Activated CD4-positive, alpha-beta T cell treated with anti-CD3 and anti-CD28 coated beads for 36 hours (primary cell): ENCODE data around the gene COL13A1. TPM values are rescaled to one million over a fixed set of nuclear protein-coding genes. Genes with fewer than 3 reads are reported as not detected.

ENCODE experiments used
- ATAC-seq: fragments of 200-7000 bp; cut with Tn5 transposase; one replicate; pipeline ENCODE4 v1.10.0; 2021; ENCODE audit warnings: mild to moderate bottlenecking, moderate library complexity
- CTCF ChIA-PET: fragments of 350-600 bp; sonication (Branson Sonifier 250); formaldehyde crosslinking; loops from one replicate; lab custom pipeline; 2021; ENCODE audit warnings: antibody characterized with exemption; lab: Charles Lee
- POLR2A ChIA-PET: fragments of 350-600 bp; sonication (Branson Sonifier 250); formaldehyde crosslinking; loops from one replicate; lab custom pipeline; 2021; ENCODE audit warnings: antibody characterized with exemption, inconsistent platforms; lab: Charles Lee
- DNase-seq: peaks from one replicate; pipeline ENCODE4 v3.0.0-alpha.2; 2020
- H3K27ac Mint-ChIP-seq: one replicate; pipeline ENCODE4 v1.8.0; 2021; ENCODE audit warnings: mixed read lengths
- H3K27me3 Mint-ChIP-seq: one replicate; pipeline ENCODE4 v1.8.0; 2021; ENCODE audit warnings: mixed read lengths
- H3K36me3 Mint-ChIP-seq: one replicate; pipeline ENCODE4 v1.8.0; 2021; ENCODE audit warnings: low read depth, mixed read lengths
- H3K4me1 Mint-ChIP-seq: one replicate; pipeline ENCODE4 v1.8.0; 2021; ENCODE audit warnings: mixed read lengths
- H3K4me3 Mint-ChIP-seq: one replicate; pipeline ENCODE4 v1.8.0; 2021; ENCODE audit warnings: mild to moderate bottlenecking, moderate library complexity, mixed read lengths
- H3K9me3 Mint-ChIP-seq: one replicate; pipeline ENCODE4 v1.8.0; 2021; ENCODE audit warnings: low read depth, mixed read lengths
- intact Hi-C, 2 experiments: fragments of 100-400 bp; cut with DNase I in 1 of 2; cut with micrococcal nuclease in 1 of 2; formaldehyde crosslinking; loops; one replicate each; pipeline versions ENCODE4 v1.14.2 to v1.15.1; 2022 to 2024; cut with DNase I, micrococcal nuclease
- total RNA-seq, 2 experiments: library from RNA; stranded (reverse); gene quantifications; one replicate each; pipeline ENCODE4 v1.2.3, GENCODE V29; 2021

COL13A1 gene
- not detected for total RNA-seq

- Mint-ChIP-seq H3K36me3 (no peaks in the 10 kb centered on the region), H3K4me1 (peaks cover 8% of the 10 kb centered on the region), H3K4me3 (no peak within 1 kb of the TSS), H3K27me3 (peaks cover 43% of the 10 kb centered on the region), H3K27ac (no peak within 1 kb of the TSS), H3K9me3 (no peaks in the 10 kb centered on the region)
- peak; percentile 16 for DNase-seq
- intact Hi-C loops, result loop anchor here (1.0 to 10.0 kb wide), 3 partner anchors 157 to 287 kb away; no protein-coding TSS in a partner anchor
- POLR2A ChIA-PET, result no interaction called here
- no peak for ATAC-seq
- CTCF ChIA-PET, result interaction anchor here (0.5 to 0.9 kb wide), 4 partner anchors 12 to 1208 kb away, joined by 3 to 4 read pairs (median 3); no protein-coding TSS in a partner anchor
These were observed at the start of gene COL13A1 for GRCh38 chr10:69801434-69802315. Gene COL13A1 (plus strand): TSS chr10:69801906. CDS start chr10:69802424, 518 bp downstream.

DNA sequence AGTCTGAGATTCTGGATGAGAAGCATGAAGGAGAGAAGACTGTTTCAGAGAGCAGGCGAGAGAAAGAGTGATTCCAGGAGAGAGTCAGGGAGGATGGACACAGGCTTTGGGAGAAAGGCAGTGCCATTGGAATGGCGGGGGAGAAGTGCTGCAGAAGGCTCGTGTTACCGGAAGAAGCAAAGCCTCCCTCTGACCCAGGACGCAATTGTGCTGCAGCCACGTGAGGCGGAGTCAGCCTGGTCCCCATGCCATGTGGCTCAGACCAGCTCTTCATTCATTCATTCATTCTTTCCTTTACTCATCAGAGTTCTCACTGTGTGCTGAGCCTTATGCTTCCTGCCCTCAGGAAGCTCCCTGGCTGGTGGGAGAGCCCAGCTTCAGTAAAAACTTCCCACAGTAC is 49.2 kb upstream of the COL13A1 start:
- no peaks in the 10 kb centered on the region for H3K4me1 Mint-ChIP-seq

DNA sequence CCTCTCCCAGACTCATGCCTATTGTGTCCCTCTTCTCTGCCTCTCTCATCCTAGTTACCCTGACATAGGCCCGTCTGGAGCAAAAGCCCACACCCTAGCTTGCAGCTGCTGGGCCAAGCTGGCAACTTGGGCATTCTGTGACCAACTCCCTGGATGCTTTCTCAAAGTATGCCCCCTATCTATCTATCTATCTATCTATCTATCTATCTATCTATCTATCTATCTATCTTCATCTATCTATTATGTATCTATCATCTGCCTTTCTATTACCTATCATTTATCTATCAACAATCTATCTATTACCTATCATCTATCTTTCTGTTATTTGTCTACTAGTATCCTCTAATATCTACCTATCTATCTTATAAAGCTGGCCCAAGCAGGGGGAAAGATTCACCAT is 45.4 kb upstream of the COL13A1 start:
- DNase-seq, result no peak
- H3K4me3 Mint-ChIP-seq, result no peak overlapping the region
- no peaks in the 10 kb centered on the region for H3K4me1 Mint-ChIP-seq
- intact Hi-C loops, result no loop called here
- ChIA-PET POLR2A (no interaction called here), CTCF (no interaction called here)
- H3K36me3 Mint-ChIP-seq, result no peaks in the 10 kb centered on the region
- peaks cover 4% of the 10 kb centered on the region for H3K27me3 Mint-ChIP-seq
- H3K9me3 Mint-ChIP-seq, result no peaks in the 10 kb centered on the region
- no peak for ATAC-seq
- no peak overlapping the region for H3K27ac Mint-ChIP-seq

More for the DNA sequence above, 49.2 kb upstream of the COL13A1 start:
- Mint-ChIP-seq H3K9me3 (no peaks in the 10 kb centered on the region), H3K27me3 (peaks cover 18% of the 10 kb centered on the region), H3K4me3 (no peak overlapping the region), H3K36me3 (no peaks in the 10 kb centered on the region), H3K27ac (no peak overlapping the region)
- ATAC-seq, result no peak
- ChIA-PET POLR2A (no interaction called here), CTCF (interaction anchor here (1.1 kb wide), 1 partner anchor 25 kb away, joined by 3 read pairs; no protein-coding TSS in a partner anchor)
- intact Hi-C loops, result no loop called here
- no peak for DNase-seq

- intact Hi-C loops, result no loop called here
- H3K27ac Mint-ChIP-seq, result no peak overlapping the region
- ChIA-PET POLR2A (no interaction called here), CTCF (interaction anchor here (0.6 kb wide), 2 partner anchors 35 to 899 kb away, joined by 3 to 4 read pairs; no protein-coding TSS in a partner anchor)
- no peak overlapping the region for H3K4me3 Mint-ChIP-seq
- DNase-seq (no peak), ATAC-seq (no peak)
- H3K4me1 Mint-ChIP-seq, result no peaks in the 10 kb centered on the region
- H3K27me3 Mint-ChIP-seq, result peaks cover 5% of the 10 kb centered on the region
- no peaks in the 10 kb centered on the region for H3K36me3 Mint-ChIP-seq
- H3K9me3 Mint-ChIP-seq, result no peaks in the 10 kb centered on the region
These were observed 44.5 kb upstream of the COL13A1 start for GRCh38 chr10:69757206-69757552.

- H3K4me3 Mint-ChIP-seq, result no peak overlapping the region
- peak; percentile 14 for DNase-seq
- H3K36me3 Mint-ChIP-seq, result no peaks in the 10 kb centered on the region
- H3K9me3 Mint-ChIP-seq, result no peaks in the 10 kb centered on the region
- ChIA-PET CTCF (interaction anchor here (0.6 to 0.7 kb wide), 2 partner anchors 201 to 899 kb away, joined by 4 to 5 read pairs; no protein-coding TSS in a partner anchor), POLR2A (no interaction called here)
- no peak overlapping the region for H3K27ac Mint-ChIP-seq
- peaks cover 5% of the 10 kb centered on the region for H3K27me3 Mint-ChIP-seq
- ATAC-seq, result no peak
- H3K4me1 Mint-ChIP-seq, result no peaks in the 10 kb centered on the region
- intact Hi-C loops, result no loop called here
These were observed 44.0 kb upstream of the COL13A1 start for GRCh38 chr10:69757553-69758309.

- POLR2A ChIA-PET, result no interaction called here
- H3K36me3 Mint-ChIP-seq, result no peaks in the 10 kb centered on the region
These were observed 43.4 kb upstream of the COL13A1 start for GRCh38 chr10:69758310-69758728.

GRCh38 chr10:69759641-69760040 is 42.1 kb upstream of the COL13A1 start:
- Mint-ChIP-seq H3K36me3 (no peaks in the 10 kb centered on the region), H3K4me3 (no peak overlapping the region), H3K4me1 (no peaks in the 10 kb centered on the region), H3K27ac (no peak overlapping the region), H3K9me3 (no peaks in the 10 kb centered on the region), H3K27me3 (peaks cover 5% of the 10 kb centered on the region)
- intact Hi-C loops, result no loop called here
- DNase-seq (no peak), ATAC-seq (no peak)
- POLR2A ChIA-PET, result no interaction called here
- CTCF ChIA-PET, result no interaction called here

More at GRCh38 chr10:69758310-69758728, 43.4 kb upstream of the COL13A1 start:
- CTCF ChIA-PET, result interaction anchor here (0.6 to 0.9 kb wide), 2 partner anchors 25 to 64 kb away, joined by 3 read pairs; no protein-coding TSS in a partner anchor
- no peak for ATAC-seq
- H3K27me3 Mint-ChIP-seq, result peaks cover 5% of the 10 kb centered on the region
- no peak overlapping the region for H3K27ac Mint-ChIP-seq
- no peak overlapping the region for H3K4me3 Mint-ChIP-seq
- H3K9me3 Mint-ChIP-seq, result no peaks in the 10 kb centered on the region
- no peak for DNase-seq
- H3K4me1 Mint-ChIP-seq, result no peaks in the 10 kb centered on the region
- intact Hi-C loops, result no loop called here

- no peaks in the 10 kb centered on the region for H3K36me3 Mint-ChIP-seq
- POLR2A ChIA-PET, result no interaction called here
- no peaks in the 10 kb centered on the region for H3K4me1 Mint-ChIP-seq
- no peak for DNase-seq
- H3K27me3 Mint-ChIP-seq, result peaks cover 5% of the 10 kb centered on the region
- intact Hi-C loops, result no loop called here
- CTCF ChIA-PET, result no interaction called here
- H3K9me3 Mint-ChIP-seq, result no peaks in the 10 kb centered on the region
- H3K27ac Mint-ChIP-seq, result no peak overlapping the region
- no peak overlapping the region for H3K4me3 Mint-ChIP-seq
- ATAC-seq, result no peak
These were observed 41.6 kb upstream of the COL13A1 start for GRCh38 chr10:69760072-69760471.

- DNase-seq (no peak), ATAC-seq (no peak)
- no peak overlapping the region for H3K4me3 Mint-ChIP-seq
- no peak overlapping the region for H3K27ac Mint-ChIP-seq
- H3K4me1 Mint-ChIP-seq, result no peaks in the 10 kb centered on the region
- intact Hi-C loops, result no loop called here
- POLR2A ChIA-PET, result no interaction called here
- H3K27me3 Mint-ChIP-seq, result peaks cover 5% of the 10 kb centered on the region
- no peaks in the 10 kb centered on the region for H3K9me3 Mint-ChIP-seq
- H3K36me3 Mint-ChIP-seq, result no peaks in the 10 kb centered on the region
- CTCF ChIA-PET, result interaction anchor here (0.7 kb wide), 1 partner anchor 748 kb away, joined by 4 read pairs; no protein-coding TSS in a partner anchor
These were observed 40.4 kb upstream of the COL13A1 start for GRCh38 chr10:69761320-69761719.

DNA sequence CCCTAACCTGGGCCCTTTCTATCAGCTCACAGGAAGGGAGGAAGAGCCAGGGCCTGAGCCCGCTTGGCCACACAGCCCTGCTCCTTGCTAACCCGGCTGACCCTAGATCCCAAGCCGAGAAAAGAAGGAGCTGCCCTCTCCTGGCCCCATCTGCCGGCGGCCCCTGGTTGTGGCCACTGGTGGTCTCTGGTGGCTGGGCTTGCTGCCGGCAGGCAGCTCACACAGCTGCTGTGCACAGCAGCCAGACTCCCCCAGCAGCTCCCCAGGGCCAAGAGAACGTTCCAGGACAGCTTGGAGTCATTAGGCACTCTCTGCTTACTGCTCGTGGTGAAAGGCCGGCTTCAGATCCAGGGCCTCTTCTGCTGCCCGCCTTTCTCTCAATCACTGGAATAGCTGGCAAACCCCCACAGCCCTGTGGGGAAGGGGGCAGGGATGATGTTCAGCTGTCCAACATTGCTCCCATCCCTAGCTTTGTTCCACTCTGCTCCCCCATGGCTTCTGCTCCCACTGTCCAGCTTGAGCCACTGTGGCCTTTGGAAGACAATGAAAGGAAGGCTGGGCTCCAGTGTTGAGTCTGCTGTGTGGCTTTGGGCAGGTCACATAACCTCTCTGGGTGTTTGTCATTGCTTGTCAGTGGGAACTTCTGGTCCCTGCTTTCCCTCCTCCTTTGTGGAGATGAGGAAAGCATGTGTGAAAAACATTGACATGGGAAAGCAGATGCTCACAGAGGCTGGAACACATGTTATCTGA is 35.4 kb upstream of the COL13A1 start:
- ATAC-seq, result no peak
- peaks cover 13% of the 10 kb centered on the region for H3K27me3 Mint-ChIP-seq
- H3K4me1 Mint-ChIP-seq, result no peaks in the 10 kb centered on the region
- POLR2A ChIA-PET, result no interaction called here
- H3K36me3 Mint-ChIP-seq, result no peaks in the 10 kb centered on the region
- CTCF ChIA-PET, result no interaction called here
- H3K9me3 Mint-ChIP-seq, result no peaks in the 10 kb centered on the region
- intact Hi-C loops, result no loop called here
- no peak overlapping the region for H3K4me3 Mint-ChIP-seq
- no peak overlapping the region for H3K27ac Mint-ChIP-seq
- DNase-seq, result no peak

- H3K27me3 Mint-ChIP-seq, result peaks cover 8% of the 10 kb centered on the region
- H3K4me1 Mint-ChIP-seq, result no peaks in the 10 kb centered on the region
- intact Hi-C loops, result no loop called here
- ChIA-PET POLR2A (no interaction called here), CTCF (interaction anchor here (1.2 kb wide), 1 partner anchor 53 kb away, joined by 3 read pairs; no protein-coding TSS in a partner anchor)
- ATAC-seq, result no peak
- no peak overlapping the region for H3K4me3 Mint-ChIP-seq
- H3K36me3 Mint-ChIP-seq, result no peaks in the 10 kb centered on the region
- DNase-seq, result no peak
- H3K9me3 Mint-ChIP-seq, result no peaks in the 10 kb centered on the region
- no peak overlapping the region for H3K27ac Mint-ChIP-seq
These were observed 33.9 kb upstream of the COL13A1 start for GRCh38 chr10:69767793-69768192.
